HepG2 (cell line): Measurements from ENCODE around the gene LBX2. TPM values are rescaled to one million over a fixed set of nuclear protein-coding genes. Genes with fewer than 3 reads are reported as not detected.

Source experiments
- ESRRA ChIP-seq: sonication (generic); formaldehyde crosslinking; IDR thresholded peaks from 2 replicates; pipeline ENCODE4 v1.5.1; 2020; ENCODE audit warnings: mild to moderate bottlenecking, low read depth, missing genetic modification reagents
- FLYWCH1 ChIP-seq: sonication (generic); formaldehyde crosslinking; IDR thresholded peaks from 2 replicates; pipeline ENCODE4 v1.8.1; 2023; ENCODE audit warnings: mild to moderate bottlenecking, missing genetic modification reagents
- HNF1B ChIP-seq: sonication (generic); formaldehyde crosslinking; IDR thresholded peaks from 2 replicates; pipeline ENCODE4 v1.5.1; 2020; ENCODE audit warnings: mild to moderate bottlenecking, moderate library complexity, missing genetic modification reagents
- IRF2 ChIP-seq: IDR thresholded peaks from 2 replicates; pipeline ENCODE4 v1.6.1; 2018; ENCODE audit warnings: missing genetic modification reagents, missing compliant biosample characterization
- MED13 ChIP-seq: sonication (generic); formaldehyde crosslinking; IDR thresholded peaks from 2 replicates; pipeline ENCODE4 v1.5.0; 2020; ENCODE audit warnings: missing genetic modification reagents
- NFKB2 ChIP-seq: sonication (generic); formaldehyde crosslinking; IDR thresholded peaks from 2 replicates; pipeline ENCODE4 v1.4.0; 2020; ENCODE audit warnings: missing genetic modification reagents, borderline replicate concordance
- PRDM15 ChIP-seq: sonication (generic); formaldehyde crosslinking; IDR thresholded peaks from 2 replicates; pipeline ENCODE4 v1.4.0; 2020; ENCODE audit warnings: missing genetic modification reagents
- RFX5 ChIP-seq: IDR thresholded peaks from 2 replicates; pipeline ENCODE4 v1.6.1; 2011; ENCODE audit warnings: low read depth, low read length, improper control_type of control experiment
- YEATS4 ChIP-seq: sonication (generic); formaldehyde crosslinking; IDR thresholded peaks from 2 replicates; pipeline ENCODE4 v1.4.0; 2020; ENCODE audit warnings: missing genetic modification reagents, borderline replicate concordance
- ZBTB33 ChIP-seq: sonication (generic); formaldehyde crosslinking; IDR thresholded peaks from 2 replicates; pipeline ENCODE4 v1.4.0; 2020; ENCODE audit warnings: missing genetic modification reagents
- ZBTB7B ChIP-seq: sonication (generic); formaldehyde crosslinking; IDR thresholded peaks from 2 replicates; pipeline ENCODE4 v1.4.0; 2020; ENCODE audit warnings: missing genetic modification reagents
- ZFP90 ChIP-seq: sonication (generic); formaldehyde crosslinking; IDR thresholded peaks from 2 replicates; pipeline ENCODE4 v1.8.0; 2022; ENCODE audit warnings: missing genetic modification reagents, mild to moderate bottlenecking, inconsistent platforms, borderline replicate concordance
- ZFX ChIP-seq: sonication (generic); formaldehyde crosslinking; IDR thresholded peaks from 2 replicates; pipeline ENCODE4 v1.4.0; 2020; ENCODE audit warnings: mild to moderate bottlenecking, low read depth, missing genetic modification reagents, moderate library complexity
- ZNF263 ChIP-seq: sonication (generic); formaldehyde crosslinking; IDR thresholded peaks from 2 replicates; pipeline ENCODE4 v1.4.0; 2020; ENCODE audit warnings: missing genetic modification reagents
- ZNF687 ChIP-seq: sonication (generic); formaldehyde crosslinking; IDR thresholded peaks from 2 replicates; pipeline ENCODE4 v1.5.1; 2020; ENCODE audit warnings: mild to moderate bottlenecking, missing genetic modification reagents, moderate library complexity
- ZZZ3 ChIP-seq: sonication (generic); formaldehyde crosslinking; IDR thresholded peaks from 2 replicates; pipeline ENCODE4 v1.4.0; 2020; ENCODE audit warnings: missing genetic modification reagents, mild to moderate bottlenecking, borderline replicate concordance
- polyA plus RNA-seq, 8 experiments: library from polyadenylated mRNA; depleted of rRNA in 3 of 8; stranded (reverse) in 7 of 8; unstranded in 1 of 8; fragments of >200 nt; fragmentation: Illumina TruSeq in 4 of 8; extraction: Trizol in 4 of 8; gene quantifications; 2 replicates each; pipeline versions ENCODE4 v1.2.1 to v1.2.3, GENCODE V29; 2011 to 2016; ENCODE audit warnings: low read depth in 4 of 8, missing spikeins in 1 of 8, mixed read lengths in 1 of 8; ENCODE audit not compliant: insufficient read depth in 1 of 8
- total RNA-seq, 5 experiments: library from RNA; depleted of rRNA; stranded (reverse); fragments of >200 nt; fragmentation: Illumina TruSeq; extraction: Trizol; gene quantifications; 2 replicates each; pipeline ENCODE4 v1.2.3, GENCODE V29; 2016; ENCODE audit warnings: low read depth in 1 of 5

Gene LBX2
- total and polyA plus RNA-seq, 2 of the 13 experiments (the other 11 are each of a cell fraction or from before 2014, with no cell fraction given): 6.4 to 8.1 TPM

- peak; percentile 27; the same call in 1 of the 2 replicates for TF ChIP-seq ZBTB33 (CRISPR knock-in tag)
- TF ChIP-seq ZZZ3 (CRISPR knock-in tag): no peak
- peak; percentile 92; the same call in 1 of the 2 replicates for TF ChIP-seq NFKB2 (CRISPR knock-in tag)
- peak; percentile 76; the same call in 1 of the 2 replicates for TF ChIP-seq ZFP90 (CRISPR knock-in tag)
- peak; percentile 93 for TF ChIP-seq YEATS4 (CRISPR knock-in tag)
- TF ChIP-seq ESRRA (CRISPR knock-in tag): peak; percentile 78
- TF ChIP-seq ZNF263 (CRISPR knock-in tag): peak; percentile 95
- peak; percentile 75; the same call in 1 of the 2 replicates for TF ChIP-seq ZFX (CRISPR knock-in tag)
- no peak for TF ChIP-seq FLYWCH1 (CRISPR knock-in tag)
- no peak for TF ChIP-seq PRDM15 (CRISPR knock-in tag)
- peak; percentile 88 for TF ChIP-seq IRF2 (CRISPR knock-in tag)
- TF ChIP-seq ZNF687 (CRISPR knock-in tag): peak; percentile 78
- peak; percentile 43; the same call in 1 of the 2 replicates for TF ChIP-seq MED13
- TF ChIP-seq HNF1B: peak; percentile 80
- TF ChIP-seq ZBTB7B (CRISPR knock-in tag): peak; percentile 85
- TF ChIP-seq RFX5: peak; percentile 13; the same call in 1 of the 2 replicates
Measured at GRCh38 chr2:74482801-74483674, 16.4 kb downstream of the LBX2 start, which contains the start of the genes CCDC142 and TTC31 (continued).
